Right ventricle myocardium superior (tissue), 1 donor: Measurements from ENCODE around the gene PTPRJ. TPM values are rescaled to one million over a fixed set of nuclear protein-coding genes. Genes with fewer than 3 reads are reported as not detected.

Experiments
- ATAC-seq: fragments of 200-7000 bp; cut with Tn5 transposase; one replicate; pipeline ENCODE4 v1.9.1; 2020; ENCODE audit warnings: mild to moderate bottlenecking; ENCODE audit not compliant: poor library complexity
- DNase-seq: peaks from one replicate; pipeline ENCODE4 v3.0.0-alpha.2; 2020
- intact Hi-C: fragments of 100-400 bp; cut with DNase I; formaldehyde crosslinking; loops from one replicate; pipeline ENCODE4 v1.11.2; 2022
- total RNA-seq: library from RNA; stranded (reverse); fragmentation: NEBNext Ultra II Directional; extraction: Animal tissue kit (Norgen Biotek cat#: 25700); gene quantifications from one replicate; pipeline ENCODE4 v1.2.1, GENCODE V29; 2021
- donor health status: DM: no; HTN: yes; CAD: no; lungs with severe emphysema.

PTPRJ gene
- total RNA-seq, 1 donor from 2014 or later, result 6.7 TPM

GRCh38 chr11:48077251-48077650 is 96.9 kb downstream of the PTPRJ start:
- ATAC-seq (no peak), DNase-seq (no peak)
- intact Hi-C loops, result no loop called here

DNA sequence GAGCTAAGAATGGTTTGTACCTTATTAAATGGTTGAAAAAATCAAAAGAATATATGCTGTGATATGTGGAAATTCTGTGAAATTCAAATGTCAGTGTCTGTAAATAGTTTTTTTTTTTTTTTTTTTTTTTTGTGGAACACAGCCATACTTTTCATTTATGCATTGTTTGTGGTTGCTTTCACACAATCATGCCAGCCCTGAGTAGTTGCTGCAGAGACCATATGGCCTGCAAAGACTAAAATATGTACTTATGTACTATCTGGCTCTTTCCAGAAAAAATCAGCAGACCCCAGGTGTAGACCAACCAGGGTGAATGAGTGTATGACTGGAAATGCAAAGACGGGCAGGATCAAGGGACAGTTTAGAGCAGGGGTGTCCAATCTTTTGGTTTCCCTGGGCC is 98.3 kb downstream of the PTPRJ start:
- DNase-seq, result no peak
- intact Hi-C loops, result no loop called here
- no peak for ATAC-seq

GRCh38 chr11:48079596-48079995 is 99.2 kb downstream of the PTPRJ start:
- DNase-seq, result no peak
- intact Hi-C loops, result no loop called here
- no peak for ATAC-seq

DNA sequence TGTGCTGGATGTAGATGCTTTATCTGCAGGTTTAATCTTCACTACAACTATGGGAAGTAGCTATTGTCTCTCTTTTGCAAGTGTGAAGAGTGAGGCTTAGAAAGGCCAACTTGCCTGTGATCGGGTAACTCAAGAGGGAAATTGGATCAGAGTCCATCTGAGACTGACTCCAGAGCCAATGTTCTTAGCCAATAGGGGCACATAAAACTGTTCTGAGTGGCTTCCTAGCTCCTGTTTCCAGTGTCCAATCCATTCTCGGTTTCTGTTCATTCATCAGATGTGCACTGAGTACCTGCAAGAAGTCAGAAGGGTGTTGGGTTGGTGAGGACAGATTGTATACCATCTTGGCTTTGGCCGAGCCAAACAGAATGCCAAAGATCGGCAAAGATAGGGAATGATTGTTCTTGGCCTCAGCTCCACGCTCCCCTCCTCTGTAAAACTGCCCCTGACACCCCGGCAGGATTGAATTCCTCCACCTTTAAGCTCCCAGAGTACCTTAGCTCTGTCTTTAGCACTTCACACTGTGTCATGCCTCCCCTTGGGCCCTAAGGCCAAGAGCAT is 100.0 kb downstream of the PTPRJ start:
- intact Hi-C loops, result no loop called here
- no peak for ATAC-seq
- no peak for DNase-seq

- intact Hi-C loops, result no loop called here
- ATAC-seq, result peak; percentile 97
- DNase-seq, result peak; percentile 87
Observed at GRCh38 chr11:48081151-48082010, 101.0 kb downstream of the PTPRJ start.

DNA sequence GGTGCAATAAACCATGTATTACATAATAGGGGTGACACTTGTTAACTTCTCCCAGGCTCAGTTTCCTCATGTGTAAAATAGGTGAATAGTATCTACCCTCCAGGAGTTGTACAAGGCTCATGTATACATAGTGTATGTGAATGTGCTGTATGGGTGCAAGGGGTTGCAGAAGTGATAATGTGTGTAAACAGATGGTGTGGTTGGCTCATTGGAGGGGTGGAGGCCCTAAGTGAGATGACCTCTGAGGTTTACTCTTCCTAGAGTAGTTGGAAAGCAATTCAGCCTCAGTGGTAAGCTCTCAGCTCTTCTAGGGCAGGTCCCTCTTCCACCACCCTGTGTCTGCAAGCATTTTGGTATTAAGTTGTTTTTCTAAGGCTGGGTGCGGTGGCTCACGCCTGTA is 102.4 kb downstream of the PTPRJ start:
- intact Hi-C loops, result no loop called here
- DNase-seq (no peak), ATAC-seq (no peak)

DNA sequence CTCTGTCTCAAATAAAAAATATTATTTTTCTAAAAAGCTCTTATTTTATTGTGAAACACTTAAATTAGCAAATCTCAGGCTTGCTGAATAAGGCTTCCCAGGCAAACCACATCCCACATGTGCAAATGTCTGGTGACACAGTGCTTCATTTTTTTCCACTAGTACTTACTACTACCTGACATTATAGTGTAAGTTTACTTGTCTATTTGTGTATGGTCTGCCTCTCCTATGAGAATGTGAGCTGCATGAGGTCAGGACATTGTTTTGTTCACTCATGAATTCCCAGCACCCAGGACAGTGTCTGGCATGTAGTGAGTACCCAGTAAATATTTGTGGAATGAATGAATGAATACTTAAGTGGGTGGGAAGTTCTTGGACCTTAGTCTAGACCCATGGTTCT is 103.1 kb downstream of the PTPRJ start:
- no peak for DNase-seq
- ATAC-seq, result no peak
- intact Hi-C loops, result no loop called here

- ATAC-seq (no peak), DNase-seq (no peak)
- intact Hi-C loops, result no loop called here
Observed at GRCh38 chr11:48085688-48086087, 105.3 kb downstream of the PTPRJ start.

DNA sequence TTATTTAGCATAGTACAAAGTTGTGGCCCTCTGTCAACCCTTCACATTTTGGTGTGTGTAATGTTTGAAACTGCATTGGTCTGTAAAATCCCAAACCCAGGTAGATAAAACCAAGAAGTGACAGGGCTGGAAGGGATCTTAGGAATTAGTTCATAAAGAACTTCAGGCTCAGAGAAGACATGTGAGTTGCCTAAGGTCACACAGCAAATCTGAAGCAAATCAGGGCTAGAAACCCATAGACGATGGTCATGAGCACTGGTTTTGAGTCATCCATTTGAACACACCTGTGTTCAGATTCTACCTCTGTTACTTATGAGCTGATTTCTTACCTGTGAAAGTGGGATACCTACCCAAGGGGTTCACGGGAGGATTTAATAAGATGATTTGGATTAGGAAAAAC is 107.1 kb downstream of the PTPRJ start:
- ATAC-seq (no peak), DNase-seq (no peak)
- intact Hi-C loops, result no loop called here

- DNase-seq, result peak; percentile 59
- ATAC-seq, result peak; percentile 60
- intact Hi-C loops, result no loop called here
Observed at GRCh38 chr11:48087974-48088681, 107.8 kb downstream of the PTPRJ start.

DNA sequence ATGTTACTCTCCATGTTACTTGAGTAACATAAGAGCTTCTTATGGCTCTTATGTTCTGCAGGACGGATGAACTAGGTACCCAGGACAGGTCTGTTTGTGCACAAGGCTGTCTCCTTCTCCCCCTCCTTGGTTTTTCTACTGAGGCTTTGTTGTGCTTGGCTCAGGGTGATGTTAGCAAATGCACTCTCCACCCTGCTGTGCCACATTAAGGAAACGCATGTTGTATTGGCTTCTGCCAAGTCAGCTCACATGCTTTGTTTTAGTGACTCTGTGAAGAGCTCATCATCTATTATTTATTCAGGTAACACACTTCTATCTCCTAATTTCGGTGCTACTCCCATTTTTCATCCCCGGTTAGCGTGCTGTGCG is 108.3 kb downstream of the PTPRJ start:
- intact Hi-C loops, result no loop called here
- no peak for ATAC-seq
- no peak for DNase-seq

DNA sequence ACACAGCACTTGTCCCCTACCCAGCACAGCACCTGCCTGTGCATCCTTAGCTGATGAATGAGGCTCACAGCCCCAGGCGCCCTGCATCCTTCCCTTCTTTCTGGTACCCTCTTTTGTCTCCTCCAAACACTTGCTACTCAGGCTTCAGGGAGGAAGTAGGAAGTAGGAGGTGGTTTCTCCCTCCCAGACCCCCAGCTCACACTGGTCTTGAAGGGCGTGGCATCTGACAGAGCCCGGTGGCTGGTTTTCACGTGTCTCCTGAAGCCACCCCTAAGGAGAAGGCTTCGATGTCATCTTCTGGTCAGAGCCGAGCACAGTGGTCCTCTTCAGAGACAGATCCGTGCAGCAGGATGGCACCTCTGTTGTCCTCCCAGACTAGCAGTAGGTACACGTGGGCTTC is 109.8 kb downstream of the PTPRJ start:
- DNase-seq, result no peak
- intact Hi-C loops, result no loop called here
- no peak for ATAC-seq

DNA sequence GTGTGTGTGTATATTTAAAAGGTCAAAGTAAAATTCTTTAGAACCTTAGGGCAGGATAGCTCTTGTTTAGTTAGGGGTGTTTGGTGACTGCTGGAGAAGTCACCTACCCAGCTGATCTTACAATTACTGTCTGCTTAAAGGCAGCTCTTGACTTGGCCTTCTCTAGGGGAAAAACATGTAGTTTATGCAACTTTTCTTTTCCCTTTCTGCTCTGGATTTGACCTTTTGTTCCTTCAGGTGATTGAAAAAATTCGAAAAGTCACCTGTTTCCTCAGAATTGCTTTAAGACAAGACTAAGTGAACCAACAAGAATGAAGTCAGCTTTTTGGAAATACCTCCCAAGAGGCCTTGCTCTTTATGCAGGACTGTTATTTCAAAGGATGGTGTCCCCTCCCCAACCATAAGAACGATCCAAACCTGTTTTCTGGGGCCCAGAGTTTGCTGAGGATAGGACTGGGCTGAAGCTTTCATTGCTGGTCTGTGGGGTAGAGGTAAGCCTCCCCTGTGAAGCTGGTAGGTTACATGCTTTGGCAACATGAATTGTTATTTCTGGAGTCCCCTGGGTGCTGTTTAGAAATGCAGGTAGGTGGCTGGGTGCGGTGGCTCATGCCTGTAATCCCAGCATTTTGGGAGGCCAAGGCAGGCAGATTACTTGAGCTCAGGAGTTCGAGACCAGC is 111.2 kb downstream of the PTPRJ start:
- intact Hi-C loops, result no loop called here

DNA sequence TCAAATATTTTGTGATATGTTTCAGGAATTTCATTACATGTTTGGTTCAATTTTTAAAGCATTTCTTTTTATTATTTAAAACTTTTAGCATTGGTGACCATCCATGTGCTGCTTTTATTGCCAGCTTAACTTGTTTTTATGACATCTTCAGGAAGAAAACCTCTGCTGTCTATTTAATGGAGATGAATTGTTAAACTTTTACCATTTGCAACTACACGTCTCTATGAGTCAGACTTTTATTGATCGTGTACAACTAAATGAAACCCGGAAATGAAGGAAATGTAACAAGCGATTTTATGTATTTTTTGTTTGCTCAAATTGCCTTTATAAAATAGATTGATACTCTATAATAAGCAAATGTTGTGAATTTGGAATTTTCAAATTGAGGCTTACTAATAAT is 113.0 kb downstream of the PTPRJ start:
- intact Hi-C loops, result no loop called here
- no peak for ATAC-seq
- DNase-seq, result no peak

More for the DNA sequence above, 111.2 kb downstream of the PTPRJ start:
- ATAC-seq, result no peak
- no peak for DNase-seq

- DNase-seq (no peak), ATAC-seq (peak; percentile 94)
Observed at GRCh38 chr11:48093795-48094642, 113.7 kb downstream of the PTPRJ start.

GRCh38 chr11:48094643-48095339 is 114.4 kb downstream of the PTPRJ start:
- ATAC-seq (no peak), DNase-seq (no peak)
- intact Hi-C loops, result no loop called here

More at GRCh38 chr11:48093795-48094642, 113.7 kb downstream of the PTPRJ start:
- intact Hi-C loops, result no loop called here

GRCh38 chr11:48095779-48096470 is 115.6 kb downstream of the PTPRJ start:
- intact Hi-C loops, result no loop called here
- ATAC-seq (no peak), DNase-seq (no peak)
